HG03066 (cell line): ENCODE measurements around the gene SCRN3.

ENCODE experiments used
- ATAC-seq: cut with Tn5 transposase; IDR thresholded peaks from one replicate; pipeline ENCODE4 v1.9.1; 2021; ENCODE audit warnings: low read depth; ENCODE audit not compliant: unreplicated experiment

SCRN3 gene

GRCh38 chr2:174473796-174474195 lies 78.3 kb downstream of the SCRN3 start:
- ATAC-seq = no peak

DNA sequence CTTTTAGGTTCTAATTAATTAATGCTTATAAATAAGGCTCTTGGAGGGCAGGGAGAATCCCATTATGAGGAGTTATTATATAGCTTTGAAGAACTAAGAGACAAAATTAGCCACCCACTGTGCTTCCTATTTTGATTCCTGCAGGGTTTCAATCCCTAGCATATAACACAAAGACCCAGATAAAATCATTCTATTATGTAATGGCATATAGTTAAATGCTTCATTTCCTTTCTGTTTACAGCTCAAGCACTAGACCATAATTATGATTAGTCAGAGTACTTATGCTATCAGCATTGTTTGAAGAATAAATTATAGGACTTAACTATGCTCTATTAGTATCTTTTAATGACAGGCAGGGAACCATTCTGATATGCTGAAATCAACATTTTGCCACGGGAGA lies 82.2 kb downstream of the SCRN3 start:
- no peak for ATAC-seq
